CD14-positive monocyte (primary cell): ENCODE results near the gene LRRFIP1. TPM values are rescaled to one million over a fixed set of nuclear protein-coding genes. Genes with fewer than 3 reads are reported as not detected.

Experiments used
- DNase-seq, 3 donors: peaks; one replicate each; pipeline ENCODE4 v3.0.0-alpha.2; 2011 to 2022
- H2AFZ ChIP-seq: 2 replicates; pipeline ENCODE4 v1.6.0; 2012; ENCODE audit warnings: mild to moderate bottlenecking, low read depth, low read length, inconsistent platforms; ENCODE audit not compliant: insufficient read depth, poor library complexity, severe bottlenecking
- H3K27ac ChIP-seq, 2 donors: 1 replicate in 1 of 2; 2 replicates in 1 of 2; pipeline ENCODE4 v1.5.1; 2012 to 2013; ENCODE audit warnings: low read length in 2 of 2, control low read depth in 1 of 2, inconsistent platforms in 1 of 2, low read depth in 1 of 2, mild to moderate bottlenecking in 1 of 2
- H3K27me3 ChIP-seq, 2 donors: one replicate each; pipeline versions ENCODE4 v1.6.0 to v1.6.1; 2011 to 2013; ENCODE audit warnings: low read length in 2 of 2; ENCODE audit not compliant: control insufficient read depth in 2 of 2, insufficient read depth in 2 of 2
- H3K36me3 ChIP-seq, 2 donors: replicated peaks in 1 of 2; 1 replicate in 1 of 2; 2 replicates in 1 of 2; pipeline versions ENCODE4 v1.5.1 to v1.6.1; 2012 to 2013; ENCODE audit warnings: low read length in 2 of 2, control low read depth in 1 of 2, inconsistent platforms in 1 of 2, mild to moderate bottlenecking in 1 of 2; ENCODE audit not compliant: insufficient read depth in 2 of 2, control insufficient read depth in 1 of 2
- H3K4me1 ChIP-seq, 2 donors: 1 replicate in 1 of 2; 2 replicates in 1 of 2; pipeline versions ENCODE4 v1.5.1 to v1.6.1; 2012 to 2013; ENCODE audit warnings: low read length in 2 of 2, control low read depth in 1 of 2, inconsistent platforms in 1 of 2, mild to moderate bottlenecking in 1 of 2, moderate library complexity in 1 of 2; ENCODE audit not compliant: insufficient read depth in 2 of 2, control insufficient read depth in 1 of 2
- H3K4me2 ChIP-seq: replicated peaks from 2 replicates; pipeline ENCODE3; 2012; ENCODE audit warnings: low read length, moderate library complexity, mild to moderate bottlenecking; ENCODE audit not compliant: poor library complexity, severe bottlenecking; ENCODE audit errors: extremely low read depth
- H3K4me3 ChIP-seq, 3 experiments: fragments of 200-600 bp in 1 of 3; sonication (generic) in 1 of 3; replicated peaks in 1 of 3; 1 replicate in 2 of 3; 2 replicates in 1 of 3; pipeline ENCODE4 v1.5.1; 2011 to 2013; ENCODE audit warnings: low read length in 3 of 3, mild to moderate bottlenecking in 3 of 3, control low read depth in 2 of 3, low read depth in 2 of 3, inconsistent platforms in 1 of 3, moderate library complexity in 1 of 3
- H3K79me2 ChIP-seq: 2 replicates; pipeline ENCODE4 v1.6.0; 2012; ENCODE audit warnings: mild to moderate bottlenecking, control low read depth, inconsistent platforms, low read length, moderate library complexity; ENCODE audit not compliant: insufficient read depth
- H3K9ac ChIP-seq: 2 replicates; pipeline ENCODE4 v1.6.0; 2017; ENCODE audit warnings: low read length, mild to moderate bottlenecking; ENCODE audit not compliant: insufficient read depth, poor library complexity, severe bottlenecking
- H3K9me3 ChIP-seq, 2 donors: replicated peaks in 1 of 2; 1 replicate in 1 of 2; 2 replicates in 1 of 2; pipeline versions ENCODE4 v1.5.1 to v1.6.1; 2012 to 2013; ENCODE audit warnings: low read length in 2 of 2, control low read depth in 1 of 2; ENCODE audit not compliant: control insufficient read depth in 1 of 2, insufficient read depth in 1 of 2
- H4K20me1 ChIP-seq: 2 replicates; pipeline ENCODE4 v1.6.0; 2012; ENCODE audit warnings: mild to moderate bottlenecking, low read length, control low read depth, moderate library complexity; ENCODE audit not compliant: insufficient read depth
- H3K27ac Mint-ChIP-seq, 7 donors: one replicate each; pipeline ENCODE4 v1.8.0; 2020; ENCODE audit warnings: mild to moderate bottlenecking in 7 of 7, mixed read lengths in 7 of 7, moderate library complexity in 6 of 7, inconsistent platforms in 2 of 7
- H3K27me3 Mint-ChIP-seq, 3 donors: one replicate each; pipeline ENCODE4 v1.8.0; 2021 to 2022; ENCODE audit warnings: low read depth in 3 of 3, mild to moderate bottlenecking in 3 of 3, mixed read lengths in 3 of 3, moderate library complexity in 3 of 3, inconsistent platforms in 1 of 3
- H3K36me3 Mint-ChIP-seq, 2 donors: one replicate each; pipeline ENCODE4 v1.8.0; 2020; ENCODE audit warnings: mixed read lengths in 2 of 2, inconsistent platforms in 1 of 2, mild to moderate bottlenecking in 1 of 2
- H3K4me1 Mint-ChIP-seq: one replicate; pipeline ENCODE4 v1.8.0; 2020; ENCODE audit warnings: mild to moderate bottlenecking, mixed read lengths
- H3K4me3 Mint-ChIP-seq, 2 donors: one replicate each; pipeline ENCODE4 v1.8.0; 2020; ENCODE audit warnings: mild to moderate bottlenecking in 2 of 2, mixed read lengths in 2 of 2, moderate library complexity in 1 of 2
- H3K9me3 Mint-ChIP-seq, 7 donors: one replicate each; pipeline ENCODE4 v1.8.0; 2020 to 2022; ENCODE audit warnings: mixed read lengths in 7 of 7, mild to moderate bottlenecking in 6 of 7, moderate library complexity in 6 of 7, inconsistent platforms in 2 of 7
- WGBS: methylation state at CpG from one replicate; pipeline ENCODE4 v1.1.5; 2013; ENCODE audit warnings: missing lambda C conversion rate; ENCODE audit not compliant: insufficient coverage; 5-methylcytosine and 5-hydroxymethylcytosine counted together
- intact Hi-C, 2 donors: fragments of 100-400 bp; cut with micrococcal nuclease; formaldehyde crosslinking; loops; one replicate each; pipeline versions ENCODE4 v1.15.0 to v1.15.1; 2023
- polyA plus RNA-seq, 3 donors: library from polyadenylated mRNA; depleted of rRNA in 1 of 3; unstranded in 2 of 3; stranded (reverse) in 1 of 3; fragments of 300-500 nt in 2 of 3; fragments of >200 nt in 1 of 3; fragmentation: Illumina TruSeq in 2 of 3; gene quantifications; 1 replicate in 2 of 3; 2 replicates in 1 of 3; pipeline ENCODE4 v1.2.3, GENCODE V29; 2012 to 2021
- TF ChIP-seq, protein P1 (sequence below): fragments of 200-600 bp; IDR thresholded peaks from one replicate; pipeline ENCODE4 v1.8.0; 2022; ENCODE audit warnings: antibody characterized with exemption, mild to moderate bottlenecking

Gene LRRFIP1
- polyA plus RNA-seq, 3 donors = 67.3 to 148 (median 98.3) TPM

DNA sequence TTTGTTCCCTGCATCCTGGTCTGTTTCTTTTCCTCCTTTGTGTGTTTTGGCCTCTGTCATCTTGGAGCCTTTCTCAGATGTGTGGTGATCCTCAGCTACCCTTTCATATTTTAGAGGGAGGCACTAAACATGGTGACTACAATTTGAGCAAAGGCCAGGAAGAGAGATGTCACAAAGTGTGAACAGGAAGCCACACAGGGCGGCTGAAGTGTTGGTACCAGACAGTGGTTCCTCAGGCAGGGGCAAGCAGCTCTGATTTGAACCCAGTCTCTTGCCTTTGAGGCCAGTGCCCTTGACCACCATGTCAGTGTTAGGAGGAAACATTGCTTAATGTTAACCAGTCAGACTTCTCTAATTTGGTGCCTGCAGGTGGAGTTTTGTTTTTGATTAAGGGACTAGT is 9.2 kb downstream of the LRRFIP1 start:
- H3K27ac ChIP-seq = no peak overlapping the region
- no peak overlapping the region for H3K9ac ChIP-seq
- peaks cover 10% of the 10 kb centered on the region for H3K4me1 Mint-ChIP-seq
- DNase-seq = no peak
- H3K27me3 Mint-ChIP-seq = peaks cover 8 to 18% (median 10%) of the 10 kb centered on the region in 3 donors
- H3K4me2 ChIP-seq = no peak overlapping the region
- 15% methylated on average over 1 of the region's 1 CpG for WGBS
- peaks cover 7 to 12% of the 10 kb centered on the region in 2 donors for H3K36me3 Mint-ChIP-seq
- no peaks in the 10 kb centered on the region for H3K79me2 ChIP-seq
- peaks cover 4% of the 10 kb centered on the region for H4K20me1 ChIP-seq
- H3K9me3 ChIP-seq = no peaks in the 10 kb centered on the region
- peak overlapping the region in 1 of 7 donors; percentile 49 for H3K27ac Mint-ChIP-seq
- H3K27me3 ChIP-seq = no peaks in the 10 kb centered on the region
- no peaks in the 10 kb centered on the region for H3K36me3 ChIP-seq
- intact Hi-C loops = no loop called here
- peaks cover 4 to 9% (median 6%) of the 10 kb centered on the region in 7 donors for H3K9me3 Mint-ChIP-seq
- peaks cover 3 to 5% of the 10 kb centered on the region in 2 donors for H3K4me1 ChIP-seq
- H2AFZ ChIP-seq = no peak overlapping the region
- no peak overlapping the region for H3K4me3 ChIP-seq
- H3K4me3 Mint-ChIP-seq = no peak overlapping the region
- TF ChIP-seq, protein P1, sequence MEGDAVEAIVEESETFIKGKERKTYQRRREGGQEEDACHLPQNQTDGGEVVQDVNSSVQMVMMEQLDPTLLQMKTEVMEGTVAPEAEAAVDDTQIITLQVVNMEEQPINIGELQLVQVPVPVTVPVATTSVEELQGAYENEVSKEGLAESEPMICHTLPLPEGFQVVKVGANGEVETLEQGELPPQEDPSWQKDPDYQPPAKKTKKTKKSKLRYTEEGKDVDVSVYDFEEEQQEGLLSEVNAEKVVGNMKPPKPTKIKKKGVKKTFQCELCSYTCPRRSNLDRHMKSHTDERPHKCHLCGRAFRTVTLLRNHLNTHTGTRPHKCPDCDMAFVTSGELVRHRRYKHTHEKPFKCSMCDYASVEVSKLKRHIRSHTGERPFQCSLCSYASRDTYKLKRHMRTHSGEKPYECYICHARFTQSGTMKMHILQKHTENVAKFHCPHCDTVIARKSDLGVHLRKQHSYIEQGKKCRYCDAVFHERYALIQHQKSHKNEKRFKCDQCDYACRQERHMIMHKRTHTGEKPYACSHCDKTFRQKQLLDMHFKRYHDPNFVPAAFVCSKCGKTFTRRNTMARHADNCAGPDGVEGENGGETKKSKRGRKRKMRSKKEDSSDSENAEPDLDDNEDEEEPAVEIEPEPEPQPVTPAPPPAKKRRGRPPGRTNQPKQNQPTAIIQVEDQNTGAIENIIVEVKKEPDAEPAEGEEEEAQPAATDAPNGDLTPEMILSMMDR = no peak

DNA sequence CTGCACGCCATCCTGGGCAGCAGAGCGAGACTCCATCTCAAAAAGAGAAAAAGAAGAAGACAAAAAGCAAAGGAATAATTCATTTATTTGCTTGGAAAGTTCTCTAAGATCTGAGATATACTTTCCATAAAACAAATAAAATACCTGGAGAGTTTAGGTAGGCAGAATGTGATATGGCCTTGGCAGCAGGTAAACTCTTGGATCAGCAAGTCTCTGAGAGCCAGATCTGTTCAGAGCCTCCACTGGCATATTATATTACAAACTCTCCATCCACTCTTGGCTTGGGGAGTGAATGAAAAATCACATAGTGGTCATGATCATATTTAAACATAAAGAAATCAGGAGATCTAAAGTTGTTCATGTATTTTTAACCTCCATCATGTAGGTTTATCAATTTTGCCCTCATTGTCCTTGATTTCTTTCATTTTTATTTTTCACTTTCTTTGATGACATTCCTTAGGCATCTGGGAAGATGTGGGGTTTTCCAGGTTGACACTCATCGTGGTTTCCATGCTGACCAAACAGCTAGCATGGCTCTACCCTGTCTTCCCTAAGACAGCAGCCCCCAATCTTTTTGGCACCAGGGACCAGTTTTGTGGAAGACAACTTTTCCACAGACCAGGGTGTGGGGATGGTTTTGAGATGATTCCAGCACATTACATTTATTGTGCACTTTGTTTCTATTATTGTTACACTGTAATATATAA is 10.2 kb downstream of the LRRFIP1 start:
- no peak for DNase-seq
- Histone ChIP-seq H3K4me2 (no peak overlapping the region), H3K27ac (no peak overlapping the region), H3K9ac (no peak overlapping the region), H3K79me2 (no peaks in the 10 kb centered on the region), H2AFZ (no peak overlapping the region), H3K9me3 (no peaks in the 10 kb centered on the region), H4K20me1 (peaks cover 4% of the 10 kb centered on the region), H3K4me3 (no peak overlapping the region), H3K27me3 (no peaks in the 10 kb centered on the region), H3K4me1 (peaks cover 3 to 5% of the 10 kb centered on the region in 2 donors), H3K36me3 (no peaks in the 10 kb centered on the region)
- Mint-ChIP-seq H3K27ac (no peak overlapping the region), H3K4me1 (peaks cover 10% of the 10 kb centered on the region), H3K9me3 (peaks cover 4 to 9% (median 6%) of the 10 kb centered on the region in 7 donors), H3K36me3 (peaks cover 7 to 14% of the 10 kb centered on the region in 2 donors), H3K4me3 (no peak overlapping the region), H3K27me3 (peaks cover 7 to 16% (median 10%) of the 10 kb centered on the region in 3 donors)
- TF ChIP-seq, protein P1 = no peak
- WGBS = no CpG with 5 or more reads among the region's 3 CpGs
- intact Hi-C loops = no loop called here
